Body of pancreas (tissue), 4 donors: ENCODE results near the gene TSPEAR.
"Not testable (repeated sequence)": the region's sequence is repeated elsewhere in the genome, so short reads cannot be mapped to it uniquely, and the experiment has no call there.

Experiments
- CTCF ChIP-seq, 7 experiments: fragments of 450-650 bp in 4 of 7; fragments of 200-600 bp in 3 of 7; sonication (generic) in 3 of 7; IDR thresholded peaks; one replicate each; pipeline ENCODE4 v1.5.1; 2016 to 2019; ENCODE audit warnings: antibody characterized with exemption in 7 of 7
- POLR2A ChIP-seq, 3 donors: fragments of 450-650 bp; IDR thresholded peaks; one replicate each; pipeline ENCODE4 v1.6.1; 2016; ENCODE audit warnings: antibody characterized with exemption in 3 of 3, mild to moderate bottlenecking in 2 of 3

GRCh38 chr21:44479556-44480199, 231.7 kb downstream of the TSPEAR start:
- not testable (repeated sequence) for TF ChIP-seq POLR2A (IDR thresholded peaks at IDR 0.05)
- TF ChIP-seq CTCF (IDR thresholded peaks at IDR 0.05) = peak; percentile 17 to 67 (median 56)
